ENCODE measurements around the gene KNDC1. TPM values are rescaled to one million over a fixed set of nuclear protein-coding genes. Genes with fewer than 3 reads are reported as not detected.

KNDC1 gene
- total RNA-seq, 2 donors from 2014 or later, result 6.5 to 9.6 TPM

DNA sequence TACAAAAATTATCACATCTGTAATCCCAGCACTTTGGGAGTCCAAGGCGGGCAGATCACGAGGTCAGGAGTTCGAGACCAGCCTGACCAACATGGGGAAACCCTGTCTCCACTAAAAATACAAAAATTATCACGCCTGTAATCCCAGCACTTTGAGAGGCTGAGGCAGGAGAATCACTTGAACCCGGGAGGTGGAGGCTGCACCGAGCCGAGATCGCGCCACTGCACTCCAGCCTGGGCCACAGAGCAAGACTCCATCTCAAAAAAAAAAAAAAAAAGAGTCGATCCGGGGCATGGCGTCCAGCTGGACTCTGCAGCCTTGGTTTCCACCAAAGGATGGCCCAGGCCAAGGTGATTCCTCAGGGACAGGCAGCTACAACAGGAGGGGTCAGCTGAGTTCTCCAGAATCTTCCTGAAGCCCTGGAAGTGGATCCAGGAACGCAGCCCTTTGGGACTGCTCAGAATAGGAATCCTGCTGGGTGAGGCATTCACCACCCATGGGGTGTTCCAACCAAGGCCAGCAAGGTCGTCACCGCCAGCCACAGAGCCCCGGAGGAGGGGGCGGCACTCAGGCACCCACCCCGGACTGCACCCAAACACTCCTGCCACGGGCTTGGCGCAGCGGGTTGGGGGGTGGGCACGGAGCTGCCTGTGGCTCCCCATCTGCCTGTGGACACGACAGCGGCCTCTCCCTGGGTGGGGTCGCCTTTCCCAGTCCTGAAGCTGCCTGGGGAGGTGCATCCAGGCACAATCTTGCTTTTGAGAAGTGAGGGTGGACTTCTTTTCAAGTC is 58.0 kb downstream of the KNDC1 start:
- Mint-ChIP-seq H3K36me3 (ENCODE audit: low read depth) (no peaks in the 10 kb centered on the region), H3K9me3 (no peaks in the 10 kb centered on the region), H3K27ac (no peak overlapping the region), H3K4me3 (no peak overlapping the region), H3K27me3 (ENCODE audit: insufficient read depth) (peaks cover 4% of the 10 kb centered on the region), H3K4me1 (no peaks in the 10 kb centered on the region)
- DNase-seq, result no peak
- Histone ChIP-seq H3K4me1 (ENCODE audit: control insufficient read depth, insufficient read depth, low read length) (no peaks in the 10 kb centered on the region), H3K4me3 (ENCODE audit: low read length) (no peak overlapping the region), H3K27me3 (ENCODE audit: control insufficient read depth, insufficient read depth, low read length, poor library complexity, severe bottlenecking) (peaks cover 4% of the 10 kb centered on the region), H3K9ac (ENCODE audit: extremely low read depth, low read length, poor library complexity, severe bottlenecking) (no peak overlapping the region), H3K27ac (ENCODE audit: low read depth, low read length) (no peak overlapping the region), H3K9me3 (ENCODE audit: control insufficient read depth, low read length) (no peaks in the 10 kb centered on the region), H3K36me3 (ENCODE audit: control insufficient read depth, insufficient read depth, low read length) (no peaks in the 10 kb centered on the region)
- WGBS, 2 experiments (ENCODE audit: insufficient coverage in 1 of 2, insufficient read length in 1 of 2), result 92 to 96% methylated on average over 11 to 25 of the region's 25 CpGs
- TF ChIP-seq, protein P1, sequence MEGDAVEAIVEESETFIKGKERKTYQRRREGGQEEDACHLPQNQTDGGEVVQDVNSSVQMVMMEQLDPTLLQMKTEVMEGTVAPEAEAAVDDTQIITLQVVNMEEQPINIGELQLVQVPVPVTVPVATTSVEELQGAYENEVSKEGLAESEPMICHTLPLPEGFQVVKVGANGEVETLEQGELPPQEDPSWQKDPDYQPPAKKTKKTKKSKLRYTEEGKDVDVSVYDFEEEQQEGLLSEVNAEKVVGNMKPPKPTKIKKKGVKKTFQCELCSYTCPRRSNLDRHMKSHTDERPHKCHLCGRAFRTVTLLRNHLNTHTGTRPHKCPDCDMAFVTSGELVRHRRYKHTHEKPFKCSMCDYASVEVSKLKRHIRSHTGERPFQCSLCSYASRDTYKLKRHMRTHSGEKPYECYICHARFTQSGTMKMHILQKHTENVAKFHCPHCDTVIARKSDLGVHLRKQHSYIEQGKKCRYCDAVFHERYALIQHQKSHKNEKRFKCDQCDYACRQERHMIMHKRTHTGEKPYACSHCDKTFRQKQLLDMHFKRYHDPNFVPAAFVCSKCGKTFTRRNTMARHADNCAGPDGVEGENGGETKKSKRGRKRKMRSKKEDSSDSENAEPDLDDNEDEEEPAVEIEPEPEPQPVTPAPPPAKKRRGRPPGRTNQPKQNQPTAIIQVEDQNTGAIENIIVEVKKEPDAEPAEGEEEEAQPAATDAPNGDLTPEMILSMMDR (conservative IDR thresholded peaks at IDR 0.05), result no peak

DNA sequence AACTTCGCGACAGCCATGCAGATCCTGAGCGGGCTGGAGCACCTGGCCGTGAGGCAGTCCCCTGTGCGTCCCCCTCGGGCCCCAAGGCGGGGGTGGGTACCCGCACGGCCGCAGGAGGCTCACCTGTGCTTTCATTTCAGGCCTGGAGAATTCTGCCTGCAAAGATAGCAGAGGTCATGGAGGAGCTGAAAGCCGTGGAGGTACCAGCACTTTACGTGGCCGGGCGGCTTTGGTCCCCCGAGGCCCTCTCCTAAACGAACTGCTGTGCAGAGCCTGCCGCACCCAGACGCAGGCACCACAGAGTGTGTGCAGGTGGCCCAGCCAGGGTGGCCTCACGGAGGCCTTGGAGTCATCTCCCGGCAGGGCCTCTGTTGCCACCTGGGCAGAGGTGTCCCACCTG is 58.9 kb downstream of the KNDC1 start:
- H3K36me3 Mint-ChIP-seq (ENCODE audit: low read depth), result no peaks in the 10 kb centered on the region
- Histone ChIP-seq H3K9me3 (ENCODE audit: control insufficient read depth, low read length) (no peaks in the 10 kb centered on the region), H3K27me3 (ENCODE audit: control insufficient read depth, insufficient read depth, low read length, poor library complexity, severe bottlenecking) (peaks cover 4% of the 10 kb centered on the region), H3K36me3 (ENCODE audit: control insufficient read depth, insufficient read depth, low read length) (no peaks in the 10 kb centered on the region), H3K9ac (ENCODE audit: extremely low read depth, low read length, poor library complexity, severe bottlenecking) (no peak overlapping the region), H3K4me3 (ENCODE audit: low read length) (no peak overlapping the region), H3K27ac (ENCODE audit: low read depth, low read length) (no peak overlapping the region), H3K4me1 (ENCODE audit: control insufficient read depth, insufficient read depth, low read length) (no peaks in the 10 kb centered on the region)
- H3K4me1 Mint-ChIP-seq, result no peaks in the 10 kb centered on the region
- H3K27me3 Mint-ChIP-seq (ENCODE audit: insufficient read depth), result peaks cover 4% of the 10 kb centered on the region
- H3K9me3 Mint-ChIP-seq, result no peaks in the 10 kb centered on the region
- DNase-seq, result no peak
- H3K27ac Mint-ChIP-seq, result no peak overlapping the region
- H3K4me3 Mint-ChIP-seq, result no peak overlapping the region
- WGBS, 2 experiments (ENCODE audit: insufficient coverage in 1 of 2, insufficient read length in 1 of 2), result 74 to 92% methylated on average over 8 to 20 of the region's 20 CpGs
- TF ChIP-seq, protein P1 (conservative IDR thresholded peaks at IDR 0.05), result no peak

DNA sequence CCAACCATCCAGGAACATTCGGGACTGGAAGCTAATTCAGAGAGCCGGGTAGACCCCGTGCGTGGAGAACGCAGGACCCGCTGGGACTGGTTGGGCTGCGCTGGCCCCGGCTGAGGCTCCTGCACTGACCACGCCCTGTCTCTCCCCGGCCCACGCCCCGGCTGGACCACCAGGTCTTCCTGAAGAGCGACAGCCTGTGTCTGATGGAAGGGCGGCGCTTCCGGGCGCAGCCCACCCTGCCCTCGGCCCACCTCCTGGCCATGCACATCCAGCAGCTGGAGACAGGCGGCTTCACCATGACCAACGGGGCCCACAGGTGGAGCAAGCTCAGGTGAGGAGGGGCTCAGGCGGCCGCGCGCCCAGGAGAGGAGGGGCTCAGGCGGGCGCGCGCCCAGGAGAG is 59.8 kb downstream of the KNDC1 start:
- peaks cover 2% of the 10 kb centered on the region for H3K4me1 Mint-ChIP-seq
- H3K9me3 ChIP-seq (ENCODE audit: control insufficient read depth, low read length), result no peaks in the 10 kb centered on the region
- H3K36me3 ChIP-seq (ENCODE audit: control insufficient read depth, insufficient read depth, low read length), result no peaks in the 10 kb centered on the region
- H3K9ac ChIP-seq (ENCODE audit: extremely low read depth, low read length, poor library complexity, severe bottlenecking), result no peak overlapping the region
- no peaks in the 10 kb centered on the region for H3K36me3 Mint-ChIP-seq (ENCODE audit: low read depth)
- peak overlapping the region; percentile 42 for H3K4me3 Mint-ChIP-seq
- peak; percentile 91 for DNase-seq
- H3K4me3 ChIP-seq (ENCODE audit: low read length), result no peak overlapping the region
- H3K27me3 Mint-ChIP-seq (ENCODE audit: insufficient read depth), result peaks cover 6% of the 10 kb centered on the region
- H3K4me1 ChIP-seq (ENCODE audit: control insufficient read depth, insufficient read depth, low read length), result no peaks in the 10 kb centered on the region
- H3K27me3 ChIP-seq (ENCODE audit: control insufficient read depth, insufficient read depth, low read length, poor library complexity, severe bottlenecking), result peaks cover 4% of the 10 kb centered on the region
- no peaks in the 10 kb centered on the region for H3K9me3 Mint-ChIP-seq
- H3K27ac Mint-ChIP-seq, result no peak overlapping the region
- WGBS, 2 experiments (ENCODE audit: insufficient coverage in 1 of 2, insufficient read length in 1 of 2), result 36 to 44% methylated on average over 15 to 27 of the region's 28 CpGs
- TF ChIP-seq, protein P1 (conservative IDR thresholded peaks at IDR 0.05), result no peak
- no peak overlapping the region for H3K27ac ChIP-seq (ENCODE audit: low read depth, low read length)
